ENCODE results near the gene FADD. TPM values are rescaled to one million over a fixed set of nuclear protein-coding genes. Genes with fewer than 3 reads are reported as not detected.

FADD gene
- polyA plus RNA-seq, 2 of the 4 experiments (the other 2 are of a cell fraction): 30.2 to 59.1 TPM

DNA sequence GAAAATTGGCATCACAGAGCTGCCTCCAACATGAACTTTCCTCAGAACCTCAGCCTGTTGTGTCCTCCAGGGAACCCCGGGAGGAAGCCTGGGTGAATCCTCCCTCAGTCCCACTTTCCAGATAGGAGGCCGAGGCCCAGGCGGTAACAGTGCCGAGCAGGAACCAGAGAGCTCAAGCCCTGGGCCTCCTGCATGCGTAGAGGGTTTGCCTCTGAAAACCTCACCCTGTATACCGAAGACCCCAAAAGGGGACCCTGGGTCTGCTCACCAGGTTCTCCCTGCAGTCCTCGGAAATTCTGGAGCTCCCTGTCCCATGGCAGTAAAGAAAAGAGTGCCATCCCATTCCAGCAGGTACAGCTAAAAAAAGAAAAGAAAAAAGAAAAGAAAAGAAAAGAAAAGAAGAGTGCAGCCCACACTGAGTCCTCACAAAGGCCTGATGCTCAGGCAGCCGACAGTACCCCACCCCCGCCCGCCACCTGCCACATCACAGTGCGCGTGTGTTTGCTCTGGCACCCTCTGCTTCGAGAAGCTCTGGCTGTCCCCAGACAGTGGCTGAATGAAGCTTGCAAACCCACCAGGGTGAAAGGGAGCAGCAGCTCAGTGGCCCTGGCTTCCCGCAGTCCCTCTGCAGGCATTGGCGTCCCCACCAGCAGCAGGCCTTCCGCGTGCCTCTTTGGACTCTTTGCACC lies 28.4 kb upstream of the FADD start:
- H3K4me3 ChIP-seq: no peak overlapping the region
- ChIA-PET CTCF (interaction anchor here (0.8 to 2.4 kb wide), 13 partner anchors 9 to 505 kb away, joined by 3 to 8 read pairs (median 4); no protein-coding TSS in a partner anchor), POLR2A (no interaction called here)
- WGBS (ENCODE audit: missing lambda C conversion rate): 87% methylated on average over 16 of the region's 17 CpGs
- TF ChIP-seq HEYL (CRISPR knock-in tag; IDR thresholded peaks at IDR 0.05): no peak
- no peak for TF ChIP-seq TFCP2L1 (CRISPR knock-in tag; IDR thresholded peaks at IDR 0.05)
- TF ChIP-seq KDM5A (IDR thresholded peaks at IDR 0.05): no peak
- TF ChIP-seq FOSB (CRISPR knock-in tag; IDR thresholded peaks at IDR 0.05): no peak
- TF ChIP-seq, protein P1, sequence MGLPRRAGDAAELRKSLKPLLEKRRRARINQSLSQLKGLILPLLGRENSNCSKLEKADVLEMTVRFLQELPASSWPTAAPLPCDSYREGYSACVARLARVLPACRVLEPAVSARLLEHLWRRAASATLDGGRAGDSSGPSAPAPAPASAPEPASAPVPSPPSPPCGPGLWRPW (IDR thresholded peaks at IDR 0.05): no peak
- TF ChIP-seq, protein P2, sequence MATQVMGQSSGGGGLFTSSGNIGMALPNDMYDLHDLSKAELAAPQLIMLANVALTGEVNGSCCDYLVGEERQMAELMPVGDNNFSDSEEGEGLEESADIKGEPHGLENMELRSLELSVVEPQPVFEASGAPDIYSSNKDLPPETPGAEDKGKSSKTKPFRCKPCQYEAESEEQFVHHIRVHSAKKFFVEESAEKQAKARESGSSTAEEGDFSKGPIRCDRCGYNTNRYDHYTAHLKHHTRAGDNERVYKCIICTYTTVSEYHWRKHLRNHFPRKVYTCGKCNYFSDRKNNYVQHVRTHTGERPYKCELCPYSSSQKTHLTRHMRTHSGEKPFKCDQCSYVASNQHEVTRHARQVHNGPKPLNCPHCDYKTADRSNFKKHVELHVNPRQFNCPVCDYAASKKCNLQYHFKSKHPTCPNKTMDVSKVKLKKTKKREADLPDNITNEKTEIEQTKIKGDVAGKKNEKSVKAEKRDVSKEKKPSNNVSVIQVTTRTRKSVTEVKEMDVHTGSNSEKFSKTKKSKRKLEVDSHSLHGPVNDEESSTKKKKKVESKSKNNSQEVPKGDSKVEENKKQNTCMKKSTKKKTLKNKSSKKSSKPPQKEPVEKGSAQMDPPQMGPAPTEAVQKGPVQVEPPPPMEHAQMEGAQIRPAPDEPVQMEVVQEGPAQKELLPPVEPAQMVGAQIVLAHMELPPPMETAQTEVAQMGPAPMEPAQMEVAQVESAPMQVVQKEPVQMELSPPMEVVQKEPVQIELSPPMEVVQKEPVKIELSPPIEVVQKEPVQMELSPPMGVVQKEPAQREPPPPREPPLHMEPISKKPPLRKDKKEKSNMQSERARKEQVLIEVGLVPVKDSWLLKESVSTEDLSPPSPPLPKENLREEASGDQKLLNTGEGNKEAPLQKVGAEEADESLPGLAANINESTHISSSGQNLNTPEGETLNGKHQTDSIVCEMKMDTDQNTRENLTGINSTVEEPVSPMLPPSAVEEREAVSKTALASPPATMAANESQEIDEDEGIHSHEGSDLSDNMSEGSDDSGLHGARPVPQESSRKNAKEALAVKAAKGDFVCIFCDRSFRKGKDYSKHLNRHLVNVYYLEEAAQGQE (IDR thresholded peaks at IDR 0.05): no peak
- no peak for TF ChIP-seq MYC (IDR thresholded peaks at IDR 0.05; ENCODE audit: borderline replicate concordance, low read length)
- TF ChIP-seq, protein P3, sequence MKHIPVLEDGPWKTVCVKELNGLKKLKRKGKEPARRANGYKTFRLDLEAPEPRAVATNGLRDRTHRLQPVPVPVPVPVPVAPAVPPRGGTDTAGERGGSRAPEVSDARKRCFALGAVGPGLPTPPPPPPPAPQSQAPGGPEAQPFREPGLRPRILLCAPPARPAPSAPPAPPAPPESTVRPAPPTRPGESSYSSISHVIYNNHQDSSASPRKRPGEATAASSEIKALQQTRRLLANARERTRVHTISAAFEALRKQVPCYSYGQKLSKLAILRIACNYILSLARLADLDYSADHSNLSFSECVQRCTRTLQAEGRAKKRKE (CRISPR knock-in tag; IDR thresholded peaks at IDR 0.05; ENCODE audit: low read depth): no peak
- no peak for TF ChIP-seq RNF2 (IDR thresholded peaks at IDR 0.05; ENCODE audit: borderline replicate concordance, low read depth)
- TF ChIP-seq CEBPB (IDR thresholded peaks at IDR 0.05): no peak
- TF ChIP-seq GATA3 (IDR thresholded peaks at IDR 0.05; ENCODE audit: borderline replicate concordance): no peak
- TF ChIP-seq, protein P4, sequence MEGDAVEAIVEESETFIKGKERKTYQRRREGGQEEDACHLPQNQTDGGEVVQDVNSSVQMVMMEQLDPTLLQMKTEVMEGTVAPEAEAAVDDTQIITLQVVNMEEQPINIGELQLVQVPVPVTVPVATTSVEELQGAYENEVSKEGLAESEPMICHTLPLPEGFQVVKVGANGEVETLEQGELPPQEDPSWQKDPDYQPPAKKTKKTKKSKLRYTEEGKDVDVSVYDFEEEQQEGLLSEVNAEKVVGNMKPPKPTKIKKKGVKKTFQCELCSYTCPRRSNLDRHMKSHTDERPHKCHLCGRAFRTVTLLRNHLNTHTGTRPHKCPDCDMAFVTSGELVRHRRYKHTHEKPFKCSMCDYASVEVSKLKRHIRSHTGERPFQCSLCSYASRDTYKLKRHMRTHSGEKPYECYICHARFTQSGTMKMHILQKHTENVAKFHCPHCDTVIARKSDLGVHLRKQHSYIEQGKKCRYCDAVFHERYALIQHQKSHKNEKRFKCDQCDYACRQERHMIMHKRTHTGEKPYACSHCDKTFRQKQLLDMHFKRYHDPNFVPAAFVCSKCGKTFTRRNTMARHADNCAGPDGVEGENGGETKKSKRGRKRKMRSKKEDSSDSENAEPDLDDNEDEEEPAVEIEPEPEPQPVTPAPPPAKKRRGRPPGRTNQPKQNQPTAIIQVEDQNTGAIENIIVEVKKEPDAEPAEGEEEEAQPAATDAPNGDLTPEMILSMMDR (IDR thresholded peaks at IDR 0.05): no peak
- no peak for TF ChIP-seq HDAC2 (IDR thresholded peaks at IDR 0.05)
- TF ChIP-seq CBX2 (IDR thresholded peaks at IDR 0.05; ENCODE audit: borderline replicate concordance, low read depth): no peak
- DNase-seq (ENCODE audit: low read depth in 1 of 2, low spot score in 1 of 2) (no peak), ATAC-seq (no peak), FAIRE-seq (no peak)
- no peaks in the 10 kb centered on the region for H3K9me3 ChIP-seq
- no peaks in the 10 kb centered on the region for H3K4me1 ChIP-seq
- H3K27ac ChIP-seq: no peak overlapping the region
- no peak overlapping the region for H3K4me2 ChIP-seq

DNA sequence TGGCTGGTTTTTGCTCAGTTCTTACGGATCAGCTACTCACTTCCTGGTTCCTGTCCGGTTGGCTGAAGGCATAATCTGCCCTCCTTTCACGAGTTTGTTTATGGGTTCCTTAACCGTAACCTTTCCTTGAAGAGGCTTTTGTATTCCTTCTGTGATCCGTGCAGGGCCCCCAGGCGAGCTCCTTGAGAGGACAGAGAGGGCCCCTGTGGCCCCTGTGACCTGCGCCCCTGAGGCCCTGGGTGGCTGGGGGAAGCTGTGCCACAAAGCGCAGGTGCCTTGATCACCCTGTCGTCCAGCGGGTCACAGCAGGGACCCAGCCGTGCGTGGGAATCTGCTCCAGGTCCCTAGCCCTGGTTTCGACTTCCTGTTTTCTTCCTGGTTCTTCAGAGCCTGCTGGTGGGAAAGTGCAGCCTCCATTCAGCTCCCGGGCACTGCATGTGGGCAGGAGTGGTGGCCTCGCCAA lies 27.8 kb upstream of the FADD start:
- WGBS (ENCODE audit: missing lambda C conversion rate): 84% methylated on average over 15 of the region's 15 CpGs
- H3K4me3 ChIP-seq: no peak overlapping the region
- H3K27ac ChIP-seq: no peak overlapping the region
- no peaks in the 10 kb centered on the region for H3K9me3 ChIP-seq
- TF ChIP-seq RFX5 (IDR thresholded peaks at IDR 0.05) (no peak), NR3C1 (IDR thresholded peaks at IDR 0.05) (no peak)
- TF ChIP-seq, protein P5, sequence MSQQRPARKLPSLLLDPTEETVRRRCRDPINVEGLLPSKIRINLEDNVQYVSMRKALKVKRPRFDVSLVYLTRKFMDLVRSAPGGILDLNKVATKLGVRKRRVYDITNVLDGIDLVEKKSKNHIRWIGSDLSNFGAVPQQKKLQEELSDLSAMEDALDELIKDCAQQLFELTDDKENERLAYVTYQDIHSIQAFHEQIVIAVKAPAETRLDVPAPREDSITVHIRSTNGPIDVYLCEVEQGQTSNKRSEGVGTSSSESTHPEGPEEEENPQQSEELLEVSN (IDR thresholded peaks at IDR 0.05; ENCODE audit: borderline replicate concordance, low read depth): no peak
- no peak for FAIRE-seq
- H3K4me2 ChIP-seq: no peak overlapping the region
- CTCF ChIA-PET: interaction anchor here (0.6 to 2.4 kb wide), 12 partner anchors 9 to 506 kb away, joined by 3 to 8 read pairs (median 4); no protein-coding TSS in a partner anchor
- ATAC-seq: no peak
- POLR2A ChIA-PET: no interaction called here
- no peak for DNase-seq (ENCODE audit: low read depth in 1 of 2, low spot score in 1 of 2)
- no peaks in the 10 kb centered on the region for H3K4me1 ChIP-seq

Measured in A549 (cell line).